PC-3 (cell line): ENCODE measurements around the gene CRIP3.

Experiments
- EZH2 ChIP-seq: fragments of 300-600 bp; sonication (generic); IDR thresholded peaks from one replicate; pipeline ENCODE4 v1.6.1; 2017; ENCODE audit warnings: antibody characterized with exemption, mild to moderate bottlenecking, low read length; ENCODE audit not compliant: unreplicated experiment
- TF ChIP-seq, protein P1 (sequence below): fragments of 300-600 bp; sonication (generic); conservative IDR thresholded peaks from 2 replicates; pipeline ENCODE4 v1.5.1; 2017; ENCODE audit warnings: antibody characterized with exemption, low read depth, mild to moderate bottlenecking, low read length

DNA sequence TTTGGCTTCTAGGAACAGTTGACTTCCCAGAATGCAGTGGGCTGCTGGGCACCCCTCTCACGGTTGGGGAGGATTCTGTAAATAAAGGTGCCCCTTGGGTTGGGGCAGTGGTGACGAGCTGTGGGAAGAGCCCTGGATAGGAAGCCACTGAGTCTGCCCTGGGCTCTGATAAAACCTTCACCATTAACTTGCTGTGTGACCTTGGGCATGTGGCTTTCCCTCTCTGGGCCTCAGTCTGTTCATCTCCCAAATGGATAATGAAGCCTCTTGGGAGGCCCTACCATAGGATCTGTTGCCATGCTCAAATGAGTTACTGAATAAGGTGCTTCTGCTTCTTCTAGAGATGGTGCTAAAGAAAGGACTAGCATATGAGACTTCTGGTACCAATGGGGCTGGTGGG, 3.7 kb downstream of the CRIP3 start:
- TF ChIP-seq, protein P1, sequence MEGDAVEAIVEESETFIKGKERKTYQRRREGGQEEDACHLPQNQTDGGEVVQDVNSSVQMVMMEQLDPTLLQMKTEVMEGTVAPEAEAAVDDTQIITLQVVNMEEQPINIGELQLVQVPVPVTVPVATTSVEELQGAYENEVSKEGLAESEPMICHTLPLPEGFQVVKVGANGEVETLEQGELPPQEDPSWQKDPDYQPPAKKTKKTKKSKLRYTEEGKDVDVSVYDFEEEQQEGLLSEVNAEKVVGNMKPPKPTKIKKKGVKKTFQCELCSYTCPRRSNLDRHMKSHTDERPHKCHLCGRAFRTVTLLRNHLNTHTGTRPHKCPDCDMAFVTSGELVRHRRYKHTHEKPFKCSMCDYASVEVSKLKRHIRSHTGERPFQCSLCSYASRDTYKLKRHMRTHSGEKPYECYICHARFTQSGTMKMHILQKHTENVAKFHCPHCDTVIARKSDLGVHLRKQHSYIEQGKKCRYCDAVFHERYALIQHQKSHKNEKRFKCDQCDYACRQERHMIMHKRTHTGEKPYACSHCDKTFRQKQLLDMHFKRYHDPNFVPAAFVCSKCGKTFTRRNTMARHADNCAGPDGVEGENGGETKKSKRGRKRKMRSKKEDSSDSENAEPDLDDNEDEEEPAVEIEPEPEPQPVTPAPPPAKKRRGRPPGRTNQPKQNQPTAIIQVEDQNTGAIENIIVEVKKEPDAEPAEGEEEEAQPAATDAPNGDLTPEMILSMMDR: no peak
- TF ChIP-seq EZH2: no peak
